Smooth muscle cell of the brain vasculature (primary cell): ENCODE data around the gene AP2A2.
"Not testable (repeated sequence)": the region's sequence is repeated elsewhere in the genome, so short reads cannot be mapped to it uniquely, and the experiment has no call there.

Source experiments
- DNase-seq: peaks from one replicate; pipeline ENCODE4 v3.0.0-alpha.2; 2012; ENCODE audit warnings: low read depth, low spot score

Gene AP2A2

GRCh38 chr11:1014276-1014675 lies 88.6 kb downstream of the AP2A2 start:
- DNase-seq = no peak

- no peak for DNase-seq
These were observed 89.4 kb downstream of the AP2A2 start for GRCh38 chr11:1015064-1015463.

- DNase-seq = no peak
These were observed 90.3 kb downstream of the AP2A2 start for GRCh38 chr11:1015826-1016545.

GRCh38 chr11:1016610-1017126 lies 91.0 kb downstream of the AP2A2 start:
- DNase-seq = not testable (repeated sequence)

- no peak for DNase-seq
These were observed 91.8 kb downstream of the AP2A2 start for GRCh38 chr11:1017269-1018005.

- DNase-seq = no peak
These were observed 92.4 kb downstream of the AP2A2 start for GRCh38 chr11:1018091-1018490.

GRCh38 chr11:1019321-1019910 lies 93.7 kb downstream of the AP2A2 start:
- no peak for DNase-seq

GRCh38 chr11:1020211-1020905 lies 94.7 kb downstream of the AP2A2 start:
- DNase-seq = no peak

- no peak for DNase-seq
These were observed 96.7 kb downstream of the AP2A2 start for GRCh38 chr11:1022411-1022810.

- DNase-seq = no peak
These were observed 97.5 kb downstream of the AP2A2 start for GRCh38 chr11:1022908-1023810.

GRCh38 chr11:1023811-1024596 lies 98.3 kb downstream of the AP2A2 start:
- no peak for DNase-seq

- no peak for DNase-seq
These were observed 99.1 kb downstream of the AP2A2 start for GRCh38 chr11:1024597-1025409.

- DNase-seq = no peak
These were observed 99.9 kb downstream of the AP2A2 start for GRCh38 chr11:1025410-1026162.

- no peak for DNase-seq
These were observed 100.4 kb downstream of the AP2A2 start for GRCh38 chr11:1026163-1026450.

GRCh38 chr11:1026641-1027482 lies 101.2 kb downstream of the AP2A2 start:
- DNase-seq = no peak

- DNase-seq = no peak
These were observed 102.0 kb downstream of the AP2A2 start for GRCh38 chr11:1027483-1028290.

GRCh38 chr11:1028291-1028540 lies 102.5 kb downstream of the AP2A2 start:
- DNase-seq = no peak
